Skeletal muscle cell (primary cell): ENCODE results near the gene RGSL1.

Source experiments
- DNase-seq: peaks from one replicate; pipeline ENCODE4 v3.0.0-alpha.2; 2010; ENCODE audit warnings: low read depth
- H3K4me3 ChIP-seq: 2 replicates; pipeline ENCODE4 v1.5.1; 2011; ENCODE audit warnings: low read depth, mild to moderate bottlenecking, control low read depth, low read length, moderate library complexity

Gene RGSL1

DNA sequence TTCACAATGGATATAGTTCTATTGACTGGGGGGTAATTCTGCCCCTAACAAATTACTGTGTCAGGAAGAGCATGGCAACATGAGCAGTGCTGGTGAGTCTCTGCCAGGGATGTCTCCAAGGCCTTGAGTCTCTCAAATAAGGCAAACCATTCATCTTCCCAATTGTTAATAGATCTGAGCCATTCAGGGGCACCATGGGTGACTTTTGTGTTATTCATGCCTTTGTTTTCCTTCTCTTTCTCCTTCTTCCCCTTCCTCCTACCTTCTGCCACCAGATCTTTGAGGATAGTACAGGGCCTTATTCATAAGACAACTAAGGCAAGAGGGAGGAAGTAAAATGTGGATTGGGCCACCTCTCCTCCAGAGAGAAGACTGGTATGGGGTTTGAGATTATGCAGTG is at the start of gene RGSL1:
Gene RGSL1 (plus strand): TSS at position 60 of the 400 bp plus-strand sequence. CDS start 20 bp downstream, at position 80.
- no peak within 1 kb of the TSS for H3K4me3 ChIP-seq
- no peak for DNase-seq

DNA sequence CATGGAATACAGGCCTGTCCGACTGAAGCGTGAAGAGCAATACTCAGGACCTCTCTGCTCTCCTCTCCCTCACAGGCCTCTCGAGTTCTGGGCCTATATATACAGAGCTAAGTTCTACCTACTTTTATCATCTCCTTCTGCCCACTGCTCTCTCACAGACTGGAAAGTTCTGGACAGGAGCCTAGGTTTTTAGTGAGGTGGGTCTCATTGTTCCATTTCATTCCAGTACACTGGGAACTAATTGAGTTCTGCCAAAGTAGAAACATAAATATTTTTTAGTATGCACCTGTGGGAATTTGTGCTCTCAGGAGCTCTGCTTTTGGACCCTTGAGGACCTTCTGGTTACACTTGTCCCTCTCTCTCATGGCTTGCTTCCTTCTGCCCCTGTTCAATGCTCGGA is 49.4 kb upstream of the RGSL1 start, which contains the start of gene TEDDM1:
Gene TEDDM1 (minus strand): TSS at position 101 of the 400 bp plus-strand sequence. CDS start 182 bp downstream, outside the sequence.
- no peak for DNase-seq
- H3K4me3 ChIP-seq: no peak within 1 kb of the TSS

DNA sequence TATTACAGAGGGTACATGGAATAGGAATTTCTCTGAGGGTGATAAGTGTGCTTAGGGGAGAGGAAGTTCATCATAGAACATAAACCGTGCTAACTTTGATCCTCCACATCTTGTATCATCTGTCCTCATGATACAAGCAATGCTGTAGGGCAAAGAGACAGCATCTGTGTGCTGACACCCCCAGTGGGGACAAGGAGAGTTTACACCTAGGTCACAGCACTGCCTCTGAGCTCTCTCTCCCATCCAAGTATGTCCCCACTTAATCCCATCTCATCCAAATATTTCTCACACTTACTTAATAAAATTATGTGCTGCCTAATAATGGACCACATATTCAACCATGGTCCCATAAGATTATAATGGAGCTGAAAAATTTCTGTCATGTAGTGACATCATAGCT is 45.2 kb upstream of the RGSL1 start:
- no peak for DNase-seq

DNA sequence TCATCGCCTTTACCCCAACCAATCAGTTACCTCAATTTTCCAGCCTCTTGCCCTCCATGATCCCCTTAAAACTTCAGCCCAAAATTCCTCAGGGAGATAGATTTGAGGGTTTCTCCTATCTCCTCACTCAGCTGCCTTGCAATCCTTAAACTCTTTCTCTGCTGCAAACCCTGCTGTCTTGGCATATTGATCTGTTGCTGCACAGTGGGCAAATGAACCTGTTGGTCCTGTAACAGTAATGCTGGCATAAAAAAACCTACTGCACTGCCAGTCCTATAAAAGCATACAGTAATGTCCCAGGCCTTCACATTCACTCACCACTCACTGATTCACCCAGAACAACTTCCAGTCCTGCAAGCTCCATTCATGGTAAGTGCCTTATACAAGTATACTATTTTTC is 44.4 kb upstream of the RGSL1 start:
- DNase-seq: no peak
- H3K4me3 ChIP-seq: no peak overlapping the region

More for the DNA sequence above, 45.2 kb upstream of the RGSL1 start:
- no peak overlapping the region for H3K4me3 ChIP-seq

DNA sequence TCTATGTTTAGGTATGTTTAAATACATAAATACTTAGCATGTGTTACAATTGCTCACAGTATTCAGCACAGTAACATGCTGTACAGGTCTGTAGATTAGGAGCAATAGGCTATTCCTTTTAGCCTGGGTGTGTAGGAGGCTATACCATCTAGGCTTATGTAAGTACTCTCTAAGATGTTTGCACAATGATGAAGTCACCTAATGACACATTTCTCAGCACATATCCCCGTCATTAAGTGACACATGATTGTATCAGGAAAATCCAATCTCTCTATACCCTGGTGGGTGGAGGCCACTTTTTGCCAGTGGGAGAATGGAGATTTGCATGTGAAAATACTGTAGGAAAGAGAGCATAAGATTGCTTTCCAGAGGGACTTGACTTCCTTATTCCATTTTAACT is 43.9 kb upstream of the RGSL1 start:
- no peak overlapping the region for H3K4me3 ChIP-seq
- DNase-seq: no peak

DNA sequence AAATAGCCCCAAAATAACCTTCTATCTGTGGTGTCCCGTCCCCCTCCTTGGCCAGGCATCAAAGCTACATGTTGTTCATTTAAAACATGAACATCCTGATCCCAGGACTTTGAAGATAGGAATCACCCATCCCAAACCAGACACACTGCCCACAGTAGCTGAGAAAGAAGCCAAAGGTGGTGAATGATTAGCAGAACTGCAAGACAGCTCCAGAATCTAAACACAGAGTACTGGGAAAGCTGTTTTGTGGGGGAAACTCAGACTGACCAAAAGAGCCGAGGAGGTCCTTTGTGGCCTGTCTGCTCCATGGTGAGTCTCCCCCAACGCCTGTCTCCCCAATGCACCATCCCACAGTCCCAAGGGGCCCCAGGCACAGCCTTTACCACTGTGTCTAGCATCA is 42.2 kb upstream of the RGSL1 start:
- H3K4me3 ChIP-seq: no peak overlapping the region
- no peak for DNase-seq

DNA sequence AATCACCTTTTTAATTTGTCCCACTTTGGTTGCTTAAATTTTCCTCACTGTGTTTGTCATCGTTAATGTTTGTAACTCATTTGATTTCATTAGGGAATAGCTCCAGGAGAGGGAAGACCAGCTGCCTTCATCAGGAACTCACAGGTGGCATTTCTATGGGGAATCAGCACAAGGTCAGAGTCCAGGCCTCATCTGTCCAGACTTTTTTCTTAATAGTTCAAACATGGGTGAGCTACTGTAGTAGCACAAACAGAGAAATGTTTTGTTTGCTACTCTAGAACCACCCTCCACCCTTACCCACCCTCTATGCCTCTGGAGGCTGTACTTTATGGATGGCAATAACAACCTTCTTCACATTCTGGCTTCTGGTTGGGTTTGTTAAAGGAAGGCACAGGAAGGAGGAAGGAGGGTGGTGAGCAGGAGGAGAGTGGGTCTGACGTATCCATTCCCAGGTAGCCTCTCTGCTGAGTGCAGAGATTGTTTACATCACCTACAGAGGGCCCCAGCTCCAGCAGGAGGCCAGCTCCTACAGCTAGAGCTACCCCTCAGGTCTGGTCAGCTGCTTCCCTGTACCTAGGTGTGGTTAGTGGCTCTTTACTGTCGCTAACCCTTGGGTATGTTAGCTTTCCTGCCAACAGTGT is 41.4 kb upstream of the RGSL1 start:
- H3K4me3 ChIP-seq: no peak overlapping the region
- DNase-seq: no peak

DNA sequence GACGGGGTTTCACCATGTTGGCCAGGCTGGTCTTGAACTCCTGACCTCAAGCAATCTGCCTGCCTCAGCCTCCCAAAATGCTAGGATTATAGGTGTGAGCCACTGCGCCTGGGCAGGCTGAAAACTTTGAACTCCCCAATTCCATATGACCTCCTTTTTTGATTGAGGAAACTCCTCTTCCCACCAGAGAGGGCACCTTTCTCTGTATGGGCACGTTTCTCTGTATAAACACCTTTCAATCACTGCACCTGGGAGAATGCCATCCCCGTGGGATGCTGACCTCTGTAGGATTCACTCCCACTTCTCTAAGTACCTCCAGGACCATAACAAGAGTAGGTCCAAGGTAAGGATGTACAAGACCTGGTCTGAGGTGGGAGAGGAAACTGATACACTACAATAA is 39.8 kb upstream of the RGSL1 start:
- H3K4me3 ChIP-seq: no peak overlapping the region
- DNase-seq: no peak

DNA sequence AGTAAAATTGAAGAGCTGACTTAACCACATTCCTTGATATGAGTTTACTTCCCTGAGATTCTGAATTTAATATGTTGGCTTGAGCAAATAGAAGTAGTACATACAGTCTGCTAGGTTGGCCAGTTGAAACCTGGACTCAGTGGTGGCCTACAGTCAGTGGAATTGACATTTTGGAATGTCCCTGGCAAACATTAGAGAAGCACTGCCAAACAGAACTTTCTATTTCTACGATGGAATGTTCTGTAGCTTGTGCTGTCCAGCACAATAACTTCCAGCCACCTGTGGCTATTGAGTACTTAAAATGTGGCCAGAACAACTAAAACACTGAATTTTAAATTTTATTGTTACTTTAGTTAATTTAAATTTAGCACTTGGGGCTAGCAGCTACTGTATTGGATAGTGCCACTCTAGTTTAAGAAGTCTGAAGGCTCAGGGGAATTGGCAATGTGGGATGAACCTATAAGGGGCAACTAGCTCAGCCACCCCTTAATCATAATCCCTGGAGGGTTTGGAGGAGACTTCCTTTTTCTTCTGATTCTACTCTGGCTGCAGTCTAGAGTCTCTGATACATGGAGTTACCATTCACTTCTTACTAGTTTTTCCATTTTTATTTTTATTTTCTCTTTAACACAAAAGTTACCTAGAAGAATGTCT is 39.2 kb upstream of the RGSL1 start:
- no peak overlapping the region for H3K4me3 ChIP-seq
- no peak for DNase-seq

DNA sequence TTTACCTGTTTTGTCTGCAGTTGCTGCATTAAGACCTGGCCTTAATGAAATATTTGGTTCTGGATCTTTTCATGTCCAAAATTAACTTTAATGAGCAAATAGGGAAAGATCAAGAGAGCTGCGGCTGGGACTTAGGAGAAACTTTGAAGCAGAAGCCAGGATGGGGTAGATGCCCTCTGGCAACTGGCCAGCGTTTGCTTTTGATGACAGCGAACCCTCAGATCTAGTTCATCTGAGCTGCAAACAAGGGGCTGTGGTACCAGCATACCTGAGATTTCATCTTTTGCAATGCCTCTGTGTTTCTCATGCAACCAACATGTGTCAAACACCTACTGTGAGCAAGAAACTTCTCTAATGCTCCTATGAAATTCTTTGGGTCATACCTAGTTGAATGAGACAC is 36.5 kb upstream of the RGSL1 start:
- DNase-seq: no peak

DNA sequence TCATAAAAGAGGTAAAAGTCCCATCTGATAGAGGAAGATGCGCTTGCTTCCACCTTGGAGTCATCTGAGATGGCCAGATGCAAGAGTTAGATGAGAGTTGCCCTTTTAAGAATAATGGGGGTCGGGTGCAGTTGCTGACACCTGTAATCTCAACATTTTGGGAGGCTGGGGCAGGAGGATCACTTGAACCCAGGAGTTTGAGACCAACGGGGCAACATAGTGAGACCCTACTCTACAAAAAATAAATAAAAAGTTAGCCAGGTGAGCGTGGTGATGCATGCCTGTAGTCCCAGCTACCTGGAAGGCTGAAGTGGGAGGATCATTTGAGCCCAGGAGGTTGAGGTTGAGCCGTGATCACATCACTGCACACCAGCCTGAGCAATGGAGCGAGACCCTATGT is 36.0 kb upstream of the RGSL1 start:
- no peak for DNase-seq
- H3K4me3 ChIP-seq: no peak overlapping the region

More for the DNA sequence above, 36.5 kb upstream of the RGSL1 start:
- no peak overlapping the region for H3K4me3 ChIP-seq

DNA sequence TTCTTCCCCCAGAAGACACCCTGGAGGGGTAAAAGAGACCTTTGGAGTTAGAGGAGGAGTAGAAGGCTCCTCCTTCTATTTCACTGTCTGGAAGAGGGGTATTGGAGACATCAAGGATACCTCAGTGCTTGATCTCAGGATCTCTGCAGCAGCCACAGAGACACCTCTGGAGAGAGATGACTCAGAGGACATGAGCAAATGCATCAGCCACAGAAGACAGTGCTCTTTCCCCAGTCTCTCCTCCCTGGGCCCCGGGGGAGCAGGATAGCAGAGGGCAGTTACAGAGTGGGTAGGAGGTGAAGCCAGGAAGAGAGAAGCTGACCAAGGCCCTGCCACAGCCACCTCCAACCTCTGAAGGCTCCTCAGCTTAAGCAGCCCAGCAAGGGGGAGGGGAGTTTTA is 34.2 kb upstream of the RGSL1 start:
- DNase-seq: no peak
- H3K4me3 ChIP-seq: no peak overlapping the region

DNA sequence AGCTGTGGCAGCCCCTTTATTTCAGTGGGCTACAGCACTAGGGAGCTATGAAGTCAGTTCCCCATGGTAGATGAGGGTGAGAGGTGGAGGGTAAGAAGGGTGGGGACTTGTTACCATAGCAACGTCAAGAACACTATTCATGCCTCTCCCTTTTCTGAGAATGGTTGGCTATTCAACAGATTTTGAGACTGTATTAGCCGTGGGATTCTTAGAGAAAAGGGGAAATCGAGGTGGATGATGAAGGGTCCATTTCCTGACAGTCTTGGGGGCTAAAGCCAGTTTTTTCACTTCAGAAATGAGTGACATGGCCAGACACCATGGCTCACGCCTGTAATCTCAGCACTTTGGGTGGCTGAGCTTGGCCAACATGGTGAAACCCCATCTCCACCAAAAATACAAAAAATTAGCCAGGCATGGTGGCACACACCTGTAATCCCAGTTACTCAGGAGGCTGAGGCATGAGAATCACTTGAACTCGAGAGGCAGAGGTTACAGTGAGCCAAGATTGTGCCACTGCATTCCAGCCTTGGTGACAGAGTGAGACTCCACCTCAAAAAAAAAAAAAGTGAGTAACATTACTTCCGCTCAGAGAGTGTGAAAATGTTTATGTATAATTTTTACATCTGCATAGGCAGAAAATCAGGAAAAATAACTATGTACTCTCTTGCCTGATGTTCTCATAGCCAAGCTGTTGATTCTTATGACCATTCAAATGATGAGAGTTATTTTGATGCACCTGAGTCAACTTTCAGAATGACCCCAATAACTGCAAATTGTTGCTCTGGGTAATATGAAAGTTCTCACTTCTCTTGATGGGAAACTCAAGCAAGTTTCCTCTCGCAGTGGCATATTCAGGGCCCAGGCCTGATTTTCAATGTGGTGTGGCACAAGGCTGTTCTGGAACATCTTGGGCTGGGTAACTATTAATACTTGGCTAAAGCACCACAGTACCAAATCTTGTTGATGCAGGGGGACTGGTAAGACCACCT is 23.2 kb upstream of the RGSL1 start:
- no peak for DNase-seq

DNA sequence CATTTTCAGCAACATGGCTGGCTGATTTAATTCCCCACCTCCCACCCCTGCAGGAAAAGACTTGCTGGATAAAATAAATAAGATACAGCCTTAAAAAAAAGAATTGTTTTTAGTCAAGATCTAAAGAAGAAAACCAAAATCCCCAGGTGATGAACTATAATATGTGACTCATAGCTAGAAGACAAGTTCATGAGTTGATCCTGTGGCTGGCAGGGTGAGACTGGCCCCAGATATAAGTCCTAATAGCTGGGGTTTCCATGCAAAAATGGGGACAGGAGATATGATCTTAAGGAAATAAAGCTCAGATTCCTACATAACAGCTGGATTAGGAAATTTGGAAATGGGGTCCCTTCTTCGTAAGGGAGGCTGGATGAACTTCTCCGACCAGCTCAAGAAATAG is 21.9 kb upstream of the RGSL1 start:
- H3K4me3 ChIP-seq: no peak overlapping the region
- no peak for DNase-seq

More for the DNA sequence above, 23.2 kb upstream of the RGSL1 start:
- no peak overlapping the region for H3K4me3 ChIP-seq

DNA sequence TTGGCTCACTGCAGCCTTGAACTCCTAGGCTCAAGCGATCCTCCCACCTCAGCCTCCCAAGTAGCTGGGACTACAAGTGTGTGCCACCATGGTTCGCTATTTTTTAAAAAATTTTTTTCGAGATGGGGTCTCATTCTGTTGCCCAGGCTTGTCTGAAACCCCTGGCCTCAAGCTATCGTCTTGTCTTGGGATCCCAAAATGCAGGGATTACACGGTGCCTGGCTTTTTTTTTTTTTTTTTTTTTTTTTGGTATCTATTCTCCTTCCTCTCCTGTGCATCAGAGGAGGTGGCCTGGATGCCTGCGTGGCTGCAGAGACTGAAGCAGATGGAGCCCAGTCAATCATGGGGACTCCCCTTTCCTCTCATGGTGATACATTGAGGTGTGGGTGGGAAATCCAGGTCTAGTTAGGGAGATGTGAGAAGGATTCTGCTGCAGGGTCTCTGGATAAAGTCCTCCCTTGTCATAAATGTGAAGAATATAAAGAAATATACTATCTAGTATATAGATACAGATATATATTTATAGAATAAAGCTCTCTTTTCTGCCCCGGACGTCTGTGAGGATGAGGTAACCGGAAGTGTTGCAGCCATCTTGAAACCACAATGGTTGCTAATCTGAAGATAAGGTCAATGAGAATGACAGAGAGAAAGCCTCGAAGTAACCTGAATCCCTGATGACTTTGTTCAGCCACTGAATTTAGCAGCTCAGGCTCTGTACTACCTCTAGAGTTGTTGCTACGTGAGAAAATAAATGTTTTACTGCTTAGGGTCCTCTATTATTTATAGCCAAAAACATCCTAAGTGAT is 19.5 kb upstream of the RGSL1 start:
- H3K4me3 ChIP-seq: no peak overlapping the region
- no peak for DNase-seq

DNA sequence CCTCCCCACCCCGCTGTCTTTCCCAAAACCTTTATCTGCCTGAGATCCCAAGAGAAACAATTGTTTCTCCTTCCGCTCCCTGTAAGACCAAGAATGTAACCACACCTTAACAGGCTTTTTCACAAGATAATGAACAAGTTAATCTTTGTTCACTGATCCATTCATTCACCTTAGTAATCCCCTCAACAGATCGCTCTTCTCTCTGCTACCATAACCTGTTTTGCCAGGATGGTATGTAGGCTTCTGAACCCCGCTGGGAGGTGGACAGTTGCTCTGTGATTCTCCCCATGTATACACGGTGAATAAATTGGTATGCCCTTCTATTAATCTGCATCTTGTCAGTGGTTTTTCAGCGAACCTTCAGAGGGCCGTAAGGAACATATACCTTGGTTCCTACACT is 18.7 kb upstream of the RGSL1 start:
- H3K4me3 ChIP-seq: no peak overlapping the region
- no peak for DNase-seq

DNA sequence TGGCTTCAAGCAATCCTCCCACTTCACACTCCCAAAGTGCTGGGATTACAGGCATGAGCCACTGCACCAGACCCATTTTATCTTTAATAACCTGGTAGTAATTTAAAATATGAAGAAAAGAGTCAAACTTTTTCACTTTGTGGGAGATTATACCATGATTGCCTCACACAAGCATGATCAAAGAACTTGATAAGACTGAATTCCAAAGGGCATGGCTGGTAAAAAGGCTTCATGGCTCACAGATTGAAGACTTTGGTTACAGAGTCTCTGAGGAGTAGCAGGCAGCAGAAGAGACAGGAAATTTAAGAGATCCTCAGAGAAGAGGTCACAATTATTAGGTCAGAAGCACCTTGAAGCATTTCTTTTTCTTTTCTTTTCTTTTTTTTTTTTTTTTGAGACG is 16.4 kb upstream of the RGSL1 start:
- no peak for DNase-seq
- no peak overlapping the region for H3K4me3 ChIP-seq

DNA sequence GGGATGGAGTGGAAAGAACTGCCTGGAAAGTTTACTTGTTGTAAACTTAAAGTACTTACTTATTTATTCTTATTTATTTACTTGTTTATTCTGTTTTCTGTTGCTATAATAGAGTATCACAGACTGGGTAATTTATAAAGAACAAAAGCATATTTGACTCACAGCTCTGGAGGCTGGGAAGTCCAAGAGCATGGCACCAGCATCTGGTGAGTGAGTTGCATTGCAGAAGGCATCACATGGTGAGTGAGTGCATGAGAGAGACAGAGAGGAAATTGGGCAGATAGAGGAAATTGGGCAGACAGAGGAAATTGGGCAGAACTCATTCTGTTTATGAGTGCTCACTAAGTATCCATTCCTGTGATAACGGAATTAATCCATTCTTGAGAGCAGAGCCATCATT is 11.6 kb upstream of the RGSL1 start:
- DNase-seq: no peak
- H3K4me3 ChIP-seq: no peak overlapping the region

DNA sequence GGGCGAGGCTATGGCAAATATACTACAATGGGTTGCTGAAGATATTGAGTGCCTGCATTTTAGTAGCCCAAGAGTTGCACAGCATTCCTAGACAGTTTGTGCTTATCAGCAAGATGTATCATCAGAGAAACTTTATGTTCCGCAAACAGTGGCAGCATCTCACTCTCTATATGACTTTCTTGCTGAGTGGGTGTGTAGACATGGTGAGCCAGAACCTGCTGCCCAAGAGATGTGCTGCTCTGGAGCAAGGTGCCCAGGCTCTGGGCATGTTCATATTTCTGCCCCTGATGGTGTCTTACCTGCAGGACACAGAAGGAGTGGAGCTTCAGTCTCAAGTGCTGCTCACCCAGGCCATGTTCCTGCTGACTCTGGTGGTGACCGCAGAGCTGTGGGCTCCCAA is 8.2 kb upstream of the RGSL1 start:
- no peak overlapping the region for H3K4me3 ChIP-seq
- no peak for DNase-seq
